HEK293 (cell line): ENCODE results near the gene SHISAL2A.

ENCODE experiments used
- CTCF ChIP-seq: fragments of 450-650 bp; formaldehyde crosslinking; IDR thresholded peaks from 2 replicates; pipeline ENCODE4 v1.5.1; 2016; ENCODE audit warnings: missing biosample characterization, missing genetic modification characterization
- MYNN ChIP-seq: fragments of 450-650 bp; formaldehyde crosslinking; IDR thresholded peaks from 2 replicates; pipeline ENCODE4 v1.5.1; 2016; ENCODE audit warnings: missing biosample characterization, missing genetic modification characterization, borderline replicate concordance
- PRDM1 ChIP-seq: fragments of 450-650 bp; formaldehyde crosslinking; IDR thresholded peaks from 2 replicates; pipeline ENCODE4; 2016; ENCODE audit warnings: missing biosample characterization, missing genetic modification characterization
- REST ChIP-seq: fragments of 450-650 bp; formaldehyde crosslinking; IDR thresholded peaks from 2 replicates; pipeline ENCODE4 v1.5.1; 2016; ENCODE audit warnings: missing biosample characterization, missing genetic modification characterization
- SETDB1 ChIP-seq: IDR thresholded peaks from one replicate; pipeline ENCODE4 v1.6.1; 2017; ENCODE audit warnings: mild to moderate bottlenecking, low read length, moderate library complexity, mixed read lengths; ENCODE audit not compliant: insufficient read length
- TSHZ1 ChIP-seq: fragments of 450-650 bp; formaldehyde crosslinking; IDR thresholded peaks from 2 replicates; pipeline ENCODE4 v1.5.1; 2016; ENCODE audit warnings: missing biosample characterization, missing genetic modification characterization, borderline replicate concordance
- ZNF133 ChIP-seq: fragments of 450-650 bp; formaldehyde crosslinking; IDR thresholded peaks from 2 replicates; pipeline ENCODE4 v1.5.1; 2016; ENCODE audit warnings: missing biosample characterization, missing genetic modification characterization
- ZNF175 ChIP-seq: fragments of 450-650 bp; formaldehyde crosslinking; IDR thresholded peaks from 2 replicates; pipeline ENCODE4 v1.5.1; 2016; ENCODE audit warnings: missing biosample characterization, missing genetic modification characterization
- ZNF292 ChIP-seq: fragments of 450-650 bp; formaldehyde crosslinking; IDR thresholded peaks from 2 replicates; pipeline ENCODE4 v1.5.1; 2016; ENCODE audit warnings: low read depth, missing biosample characterization, missing genetic modification characterization, borderline replicate concordance
- ZNF548 ChIP-seq: fragments of 450-650 bp; formaldehyde crosslinking; IDR thresholded peaks from 2 replicates; pipeline ENCODE4 v1.5.1; 2016; ENCODE audit warnings: missing biosample characterization, missing genetic modification characterization
- ZNF704 ChIP-seq: fragments of 450-650 bp; formaldehyde crosslinking; IDR thresholded peaks from 2 replicates; pipeline ENCODE4 v1.5.1; 2016; ENCODE audit warnings: missing biosample characterization, missing genetic modification characterization
- ZNF707 ChIP-seq: fragments of 450-650 bp; formaldehyde crosslinking; IDR thresholded peaks from 2 replicates; pipeline ENCODE4 v1.5.1; 2016; ENCODE audit warnings: missing biosample characterization, missing genetic modification characterization
- ZNF785 ChIP-seq: fragments of 450-650 bp; formaldehyde crosslinking; IDR thresholded peaks from 2 replicates; pipeline ENCODE4 v1.5.1; 2016; ENCODE audit warnings: missing biosample characterization, missing genetic modification characterization
- ZNF843 ChIP-seq: fragments of 450-650 bp; formaldehyde crosslinking; IDR thresholded peaks from 2 replicates; pipeline ENCODE4 v1.5.1; 2016; ENCODE audit warnings: missing biosample characterization, missing genetic modification characterization

- no peak for TF ChIP-seq CTCF
- TF ChIP-seq ZNF133 (tag by site-specific recombination): no peak
- no peak for TF ChIP-seq REST
- no peak for TF ChIP-seq ZNF707 (tag by site-specific recombination)
- no peak for TF ChIP-seq ZNF175 (tag by site-specific recombination)
- no peak for TF ChIP-seq ZNF704 (tag by site-specific recombination)
- TF ChIP-seq TSHZ1 (tag by site-specific recombination): no peak
- TF ChIP-seq PRDM1: no peak
- no peak for TF ChIP-seq SETDB1
- no peak for TF ChIP-seq ZNF785 (tag by site-specific recombination)
- no peak for TF ChIP-seq MYNN (tag by site-specific recombination)
- TF ChIP-seq ZNF292: no peak
- no peak for TF ChIP-seq ZNF843 (tag by site-specific recombination)
- no peak for TF ChIP-seq ZNF548 (tag by site-specific recombination)
These were observed 29.3 kb upstream of the SHISAL2A start for GRCh38 chr1:52603630-52604029.
